HuH-7.5 (cell line): ENCODE data around the gene CTSS.
A peak's percentile ranks its signal among the peaks of the same experiment; 100 is the strongest.
"Not testable (repeated sequence)": the region's sequence is repeated elsewhere in the genome, so short reads cannot be mapped to it uniquely, and the experiment has no call there.

Experiments
- DNase-seq: peaks from one replicate; pipeline ENCODE4 v3.0.0; 2011; ENCODE audit warnings: low spot score

CTSS gene

GRCh38 chr1:150765296-150765976 is at the start of gene CTSS:
Gene CTSS (minus strand): TSS chr1:150765778. CDS start chr1:150764763, 1,015 bp downstream.
- DNase-seq: no peak

GRCh38 chr1:150813028-150813707 is 47.6 kb upstream of the CTSS start:
- peak; percentile 62 for DNase-seq

GRCh38 chr1:150810958-150811659 is 45.5 kb upstream of the CTSS start:
- DNase-seq: peak; percentile 17

GRCh38 chr1:150809651-150810050 is 44.1 kb upstream of the CTSS start:
- no peak for DNase-seq

GRCh38 chr1:150808846-150809245 is 43.3 kb upstream of the CTSS start:
- no peak for DNase-seq

GRCh38 chr1:150808121-150808520 is 42.5 kb upstream of the CTSS start, which contains the start of gene CTSK:
Gene CTSK (minus strand): TSS chr1:150808260. CDS start chr1:150806805, 1,455 bp downstream.
- DNase-seq: no peak

- DNase-seq: no peak
These were observed 41.9 kb upstream of the CTSS start for GRCh38 chr1:150807249-150808023.

- no peak for DNase-seq
These were observed 40.3 kb upstream of the CTSS start for GRCh38 chr1:150805899-150806298.

GRCh38 chr1:150804671-150805070 is 39.1 kb upstream of the CTSS start:
- no peak for DNase-seq

GRCh38 chr1:150799089-150799488 is 33.5 kb upstream of the CTSS start:
- DNase-seq: no peak

GRCh38 chr1:150798525-150798924 is 32.9 kb upstream of the CTSS start:
- no peak for DNase-seq

- no peak for DNase-seq
These were observed 30.8 kb upstream of the CTSS start for GRCh38 chr1:150796374-150796773.

- not testable (repeated sequence) for DNase-seq
These were observed 28.2 kb upstream of the CTSS start for GRCh38 chr1:150793778-150794177.

GRCh38 chr1:150793221-150793620 is 27.6 kb upstream of the CTSS start:
- no peak for DNase-seq

- no peak for DNase-seq
These were observed 26.0 kb upstream of the CTSS start for GRCh38 chr1:150791585-150791984.

GRCh38 chr1:150789396-150789795 is 23.8 kb upstream of the CTSS start:
- DNase-seq: no peak

GRCh38 chr1:150788946-150789345 is 23.4 kb upstream of the CTSS start:
- DNase-seq: no peak

GRCh38 chr1:150787455-150787854 is 21.9 kb upstream of the CTSS start:
- DNase-seq: no peak

GRCh38 chr1:150780510-150780909 is 14.9 kb upstream of the CTSS start:
- DNase-seq: no peak

- no peak for DNase-seq
These were observed 12.8 kb upstream of the CTSS start for GRCh38 chr1:150778409-150778808.

GRCh38 chr1:150777544-150777943 is 12.0 kb upstream of the CTSS start:
- DNase-seq: no peak

GRCh38 chr1:150775931-150776505 is 10.4 kb upstream of the CTSS start:
- not testable (repeated sequence) for DNase-seq
